GM18498 (cell line): ENCODE data around the gene VPS11.
A peak's percentile ranks its signal among the peaks of the same experiment; 100 is the strongest.
"Not testable (repeated sequence)": the region's sequence is repeated elsewhere in the genome, so short reads cannot be mapped to it uniquely, and the experiment has no call there.

ENCODE experiments used
- ATAC-seq: cut with Tn5 transposase; IDR thresholded peaks from one replicate; pipeline ENCODE4 v1.9.1; 2021; ENCODE audit warnings: mild to moderate bottlenecking, moderate library complexity; ENCODE audit not compliant: unreplicated experiment

Gene VPS11

DNA sequence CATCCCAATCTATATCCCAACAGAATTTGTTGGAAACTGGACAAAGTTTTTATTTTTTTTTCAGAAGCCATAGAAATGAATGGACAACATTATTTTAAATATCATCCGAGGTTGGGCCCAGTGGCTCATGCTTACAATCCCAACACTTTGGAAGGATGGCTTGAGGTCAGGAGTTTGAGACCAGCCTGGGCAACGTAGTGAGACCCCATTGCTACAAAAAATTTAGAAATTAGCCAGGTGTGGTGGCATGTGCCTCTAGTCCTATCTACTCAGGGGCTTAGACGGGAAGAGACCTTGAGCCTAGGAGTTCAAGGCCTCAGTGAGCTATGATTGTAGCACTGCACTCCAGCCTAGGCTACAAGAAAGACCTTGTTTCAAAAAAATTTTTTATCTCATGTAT is 32.8 kb upstream of the VPS11 start:
- no peak for ATAC-seq

DNA sequence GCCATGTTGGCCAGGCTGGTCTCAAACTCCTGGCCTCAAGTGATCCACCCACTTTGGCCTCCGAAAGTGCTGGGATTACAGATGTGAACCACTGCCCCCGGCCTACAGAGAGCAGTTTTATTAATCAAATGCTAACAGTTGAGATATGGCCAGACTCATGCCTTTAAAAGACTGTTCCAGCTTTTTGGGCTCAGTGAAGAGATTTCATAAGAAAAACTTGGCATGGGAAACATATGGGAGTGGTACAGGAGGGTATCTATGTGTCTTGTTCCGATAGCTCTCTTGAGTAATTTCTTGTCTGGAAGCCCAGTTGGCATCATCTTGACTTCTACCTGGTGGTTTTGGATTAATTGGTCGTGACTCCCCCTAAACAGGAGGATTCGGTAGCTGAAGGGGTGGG is 28.7 kb upstream of the VPS11 start:
- no peak for ATAC-seq

DNA sequence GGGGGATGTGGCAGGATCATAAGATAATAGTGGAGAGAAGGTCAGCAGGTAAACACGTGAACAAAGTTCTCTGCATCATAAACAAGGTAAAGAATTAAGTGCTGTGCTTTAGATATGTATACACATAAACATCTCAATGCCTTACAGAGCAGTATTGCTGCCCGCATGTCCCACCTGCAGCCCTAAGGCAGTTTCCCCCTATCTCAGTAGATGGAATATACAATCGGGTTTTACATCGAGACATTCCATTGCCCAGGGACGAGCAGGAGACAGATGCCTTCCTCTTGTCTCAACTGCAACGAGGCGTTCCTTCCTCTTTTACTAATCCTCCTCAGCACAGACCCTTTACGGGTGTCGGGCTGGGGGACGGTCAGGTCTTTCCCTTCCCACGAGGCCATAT is 28.1 kb upstream of the VPS11 start:
- ATAC-seq: not testable (repeated sequence)

DNA sequence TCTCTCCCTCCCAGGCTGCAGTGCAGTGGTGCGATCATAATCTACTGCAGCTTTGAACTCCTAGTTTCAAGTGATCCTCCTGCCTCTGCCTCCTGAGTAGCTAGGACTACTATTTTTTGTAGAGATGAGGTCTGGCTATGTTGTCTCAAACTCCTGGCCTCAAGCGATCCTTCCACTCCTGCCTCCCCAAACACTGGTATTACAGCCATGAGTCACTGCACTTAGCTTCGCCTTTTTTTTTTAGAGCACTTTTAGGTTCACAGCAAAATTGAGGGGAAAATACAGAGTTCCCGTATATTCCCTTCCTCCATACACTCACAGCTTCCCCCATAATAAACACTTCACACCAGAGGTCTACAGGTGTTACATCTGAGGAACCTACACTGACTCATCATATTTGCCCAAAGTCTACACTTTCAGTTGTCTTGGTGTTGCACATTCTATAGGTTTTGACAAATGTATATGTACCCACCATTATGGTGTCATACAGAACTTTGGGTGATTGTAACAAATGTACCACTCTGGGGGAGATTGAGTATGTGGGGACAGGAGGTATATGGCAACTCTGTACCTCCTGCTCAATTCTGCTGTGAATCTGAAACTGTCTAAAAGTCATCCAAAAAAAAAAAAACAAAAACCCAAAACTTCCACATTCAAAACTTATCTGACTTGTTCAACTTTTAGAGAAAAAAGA is 25.6 kb upstream of the VPS11 start:
- no peak for ATAC-seq

DNA sequence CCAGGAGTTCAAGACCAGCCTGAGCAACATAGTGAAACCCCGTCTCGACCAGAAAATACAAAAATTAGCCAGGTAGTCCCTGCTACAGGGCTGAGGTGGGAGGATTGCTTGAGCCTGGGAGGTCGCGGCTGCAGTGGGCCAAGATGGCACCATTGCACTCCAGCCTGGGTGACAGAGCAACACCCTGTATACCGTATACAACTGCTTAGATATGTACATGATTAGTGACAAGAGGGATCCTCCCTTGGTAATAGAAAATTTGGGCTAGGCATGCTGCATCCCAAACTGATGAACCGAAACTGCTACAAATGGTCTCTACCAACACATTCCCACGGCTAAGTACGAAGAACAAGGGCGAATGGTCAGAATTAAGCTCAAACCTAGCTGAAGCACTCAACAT is 24.7 kb upstream of the VPS11 start:
- ATAC-seq: no peak

DNA sequence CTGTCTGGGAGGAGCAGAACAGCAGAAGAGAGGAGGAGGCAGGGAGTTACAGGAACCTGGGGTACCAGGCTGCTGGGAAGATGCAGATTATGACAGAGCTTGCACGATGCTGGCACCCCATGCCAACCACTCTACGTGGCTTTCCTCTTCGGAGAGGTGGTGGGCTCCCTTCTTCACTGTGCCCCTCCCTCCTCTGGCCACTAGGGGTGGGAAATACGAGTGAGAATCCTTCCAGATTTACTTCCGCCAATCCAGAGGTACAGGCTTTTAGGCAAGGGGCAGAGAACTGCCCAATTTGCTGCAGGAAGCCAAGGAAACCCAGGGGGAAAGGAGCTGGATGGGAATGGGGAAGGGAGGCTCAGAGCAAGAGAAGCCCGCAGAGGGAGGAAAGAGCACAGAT is 22.9 kb upstream of the VPS11 start:
- no peak for ATAC-seq

DNA sequence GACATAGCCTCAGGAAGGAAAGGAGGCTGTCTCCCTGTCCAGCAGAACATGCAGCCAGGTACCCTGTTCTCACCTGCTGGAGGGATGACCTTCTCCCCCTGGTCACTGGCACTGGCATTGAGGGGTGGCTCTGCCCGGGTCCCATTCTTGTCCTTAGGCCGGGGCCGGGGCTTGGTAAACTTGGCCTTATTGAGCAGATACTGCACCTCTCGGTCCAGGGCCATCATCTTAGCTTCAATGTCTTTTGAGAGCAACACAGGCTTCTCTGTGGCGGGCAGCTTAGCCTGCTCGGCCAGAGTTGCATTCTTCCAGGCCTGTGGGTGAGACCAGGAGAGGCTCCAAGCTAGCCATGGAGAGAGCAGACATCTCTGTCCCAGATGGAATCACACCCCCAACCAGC is 21.1 kb upstream of the VPS11 start:
- no peak for ATAC-seq

DNA sequence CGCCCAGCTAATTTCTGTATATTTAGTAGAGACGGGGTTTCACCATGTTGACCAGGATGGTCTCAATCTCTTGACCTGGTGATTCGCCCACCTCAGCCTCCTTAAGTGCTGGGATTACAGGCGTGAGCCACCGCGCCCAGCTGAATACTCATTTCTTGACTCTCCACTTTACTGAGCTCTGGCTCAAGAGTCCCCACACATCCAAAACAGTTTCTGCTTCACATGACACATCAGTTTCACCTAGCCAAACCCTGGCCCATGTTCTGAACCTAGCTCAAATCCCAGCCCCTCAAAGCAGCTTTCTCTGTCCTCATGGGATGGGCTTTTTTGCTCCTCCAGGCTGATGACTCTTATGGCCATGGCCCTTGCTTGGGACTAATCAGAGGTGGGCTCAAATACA is 20.4 kb upstream of the VPS11 start:
- ATAC-seq: no peak

DNA sequence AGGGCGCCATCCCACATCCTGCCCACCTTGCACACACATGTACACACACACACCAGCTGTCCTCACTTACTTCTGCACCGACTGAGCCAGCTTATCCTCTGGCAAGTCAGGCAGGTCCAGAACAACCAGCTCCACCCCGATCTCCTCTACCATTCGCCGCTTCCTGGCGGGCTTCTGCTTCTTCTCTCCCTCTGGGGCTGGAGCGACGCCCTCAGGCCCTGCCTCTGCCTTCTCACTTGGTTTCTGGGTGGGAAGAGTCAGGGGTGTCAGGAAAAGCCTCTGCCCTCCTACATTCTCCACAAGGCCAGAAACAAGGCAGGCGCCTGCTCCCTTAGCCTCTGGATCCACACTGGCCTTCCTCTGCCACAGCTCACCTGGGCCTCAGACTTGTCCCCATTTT is 19.0 kb upstream of the VPS11 start:
- no peak for ATAC-seq

DNA sequence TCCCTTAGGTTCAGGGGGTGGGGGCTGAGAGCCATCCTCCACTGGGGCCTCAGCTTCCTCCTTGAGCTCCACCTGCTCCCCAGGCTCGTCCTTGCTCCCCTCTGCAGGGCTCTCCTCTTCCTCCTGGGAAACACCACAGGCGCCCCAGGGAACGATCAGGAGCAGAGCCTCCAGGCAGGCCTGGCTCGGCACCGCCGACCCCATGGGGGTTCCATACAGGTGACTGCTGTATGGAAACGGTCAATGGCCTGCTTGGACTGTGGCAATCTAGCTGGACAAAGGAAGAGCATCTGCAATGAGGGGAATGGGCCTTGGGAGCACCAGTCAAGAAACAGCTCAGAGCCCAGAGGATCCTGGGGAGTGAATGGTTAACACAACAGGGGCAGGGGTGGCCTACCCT is 18.5 kb upstream of the VPS11 start:
- no peak for ATAC-seq

DNA sequence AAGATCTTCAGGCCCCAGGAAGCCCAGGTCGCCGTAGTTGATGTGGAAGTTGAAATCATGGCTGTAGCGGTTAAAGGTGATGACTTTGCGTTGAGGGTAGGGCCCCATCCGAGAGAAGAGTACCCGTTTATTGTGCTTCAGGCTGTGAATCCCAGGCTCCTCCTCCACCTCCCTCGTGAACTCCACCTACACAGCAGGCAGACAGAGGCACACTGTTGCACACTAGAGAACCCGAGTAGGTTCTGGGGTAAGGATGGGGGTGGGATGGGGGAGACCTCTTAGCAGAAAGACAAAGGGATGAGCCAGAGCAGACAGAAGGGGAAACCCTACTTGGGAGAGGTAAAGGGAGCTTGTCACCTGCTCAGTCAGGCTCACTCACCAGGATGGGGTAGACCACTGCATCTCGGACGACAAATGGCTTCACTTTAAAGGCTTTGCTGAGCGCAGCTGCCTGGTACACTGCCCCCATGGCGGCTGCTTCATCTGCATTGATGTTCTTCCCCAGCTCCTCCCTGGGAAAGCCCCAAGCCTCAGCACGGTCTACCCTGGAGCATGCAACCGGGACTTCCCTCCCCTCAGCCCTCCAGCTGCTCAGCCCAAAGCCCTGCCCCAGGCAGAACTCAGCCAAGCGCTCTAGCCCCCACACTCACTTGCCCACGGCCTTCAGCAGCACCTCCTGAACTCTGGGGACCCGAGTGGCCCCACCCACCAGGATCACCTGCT is 16.0 kb upstream of the VPS11 start:
- peak; percentile 45 for ATAC-seq

DNA sequence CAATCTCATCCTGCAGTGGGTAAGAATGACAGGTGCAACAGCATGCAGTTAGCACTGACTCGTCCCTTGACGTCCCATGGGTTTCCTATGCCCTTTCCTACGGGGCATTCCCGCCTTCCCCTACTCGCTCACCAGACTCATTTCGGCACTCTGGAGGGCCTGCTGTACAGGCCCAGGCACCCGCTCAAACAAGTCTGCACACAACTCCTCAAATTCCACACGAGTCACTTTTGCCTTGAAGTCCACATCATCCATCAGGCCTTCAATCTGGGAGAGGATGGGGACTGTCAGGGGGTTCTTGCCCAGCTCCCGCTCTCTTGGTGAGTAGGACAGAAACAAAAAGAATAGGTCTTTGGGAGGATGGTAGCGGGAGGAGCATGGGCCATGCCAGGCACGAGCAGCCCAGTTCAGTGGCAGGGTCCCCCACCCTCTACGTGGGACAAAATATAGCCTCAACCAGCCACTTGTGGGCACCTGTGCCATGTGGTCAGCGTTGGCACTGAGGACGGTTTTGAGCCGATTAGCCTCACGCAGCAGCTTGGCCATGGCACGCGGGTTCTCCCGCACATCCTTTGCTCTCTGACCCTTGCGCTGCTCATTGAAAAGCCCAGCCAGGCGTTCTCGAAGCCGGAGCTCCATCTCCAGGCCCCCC is 15.3 kb upstream of the VPS11 start:
- ATAC-seq: no peak

DNA sequence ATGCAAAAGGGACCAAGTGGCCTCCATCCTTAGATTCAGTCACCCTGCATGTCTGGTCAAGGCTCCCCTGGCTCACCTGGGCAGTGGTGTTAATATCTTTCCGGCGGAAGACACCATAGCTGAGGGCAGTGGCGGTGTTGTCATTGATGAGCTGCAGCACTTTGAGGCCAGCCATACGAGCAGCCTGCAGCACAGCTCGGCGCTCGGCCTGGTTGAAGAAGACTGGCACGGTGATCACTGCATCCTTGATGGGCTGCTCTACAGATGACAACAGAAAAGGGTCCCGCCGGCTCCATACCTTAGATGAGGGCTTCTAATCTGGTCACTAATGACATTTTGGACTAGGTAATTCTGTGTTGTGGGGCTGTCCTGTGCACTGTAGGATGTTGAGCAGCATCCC is 13.2 kb upstream of the VPS11 start:
- ATAC-seq: no peak

DNA sequence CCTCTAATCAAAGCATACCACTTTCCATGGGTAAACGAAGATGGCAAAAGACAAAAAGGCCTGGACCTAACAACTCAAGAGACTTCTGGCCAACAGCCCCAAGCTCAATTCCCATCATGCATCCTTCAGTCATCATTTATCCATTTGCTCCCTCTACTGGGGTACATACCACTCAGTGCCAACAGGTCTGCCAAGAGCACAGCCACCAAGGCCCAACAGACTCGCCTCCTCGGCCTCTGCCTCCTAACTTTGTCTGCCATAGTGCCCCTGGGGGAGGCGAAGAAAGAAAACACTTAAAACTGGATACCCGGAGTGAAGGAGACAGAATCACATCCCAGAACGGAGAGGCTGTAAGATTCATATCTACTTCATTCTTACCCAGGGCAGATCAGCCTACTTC is 11.7 kb upstream of the VPS11 start:
- ATAC-seq: no peak

DNA sequence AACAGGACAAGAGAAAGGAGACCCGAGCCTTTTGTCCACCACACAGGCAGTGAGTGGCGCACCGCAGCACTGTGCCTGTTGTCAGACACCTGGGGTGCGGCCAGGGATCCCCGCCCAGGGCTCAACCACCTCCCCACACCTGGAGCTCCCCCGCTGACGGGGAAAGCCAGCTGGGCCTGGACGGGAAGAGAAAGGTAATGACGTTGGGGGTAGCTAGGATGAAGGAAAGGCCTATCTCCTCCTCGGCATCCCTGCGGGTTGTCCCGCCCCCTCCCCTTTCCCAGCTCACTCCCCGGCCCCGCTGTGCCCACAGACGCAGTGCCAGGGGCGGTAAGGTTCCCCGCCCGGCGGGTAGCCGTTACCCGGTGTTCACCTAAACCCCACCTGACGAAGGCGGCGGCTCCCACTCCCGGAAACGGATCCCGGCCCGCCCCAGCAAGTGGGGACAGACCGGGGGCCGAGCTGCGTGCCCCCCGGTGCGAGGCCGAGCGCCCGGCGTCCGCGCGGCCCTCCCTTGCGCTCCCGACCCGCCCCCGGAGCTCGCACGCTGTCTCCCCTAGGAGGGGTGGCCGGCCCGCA is 11.1 kb upstream of the VPS11 start:
- ATAC-seq: peak; percentile 6

DNA sequence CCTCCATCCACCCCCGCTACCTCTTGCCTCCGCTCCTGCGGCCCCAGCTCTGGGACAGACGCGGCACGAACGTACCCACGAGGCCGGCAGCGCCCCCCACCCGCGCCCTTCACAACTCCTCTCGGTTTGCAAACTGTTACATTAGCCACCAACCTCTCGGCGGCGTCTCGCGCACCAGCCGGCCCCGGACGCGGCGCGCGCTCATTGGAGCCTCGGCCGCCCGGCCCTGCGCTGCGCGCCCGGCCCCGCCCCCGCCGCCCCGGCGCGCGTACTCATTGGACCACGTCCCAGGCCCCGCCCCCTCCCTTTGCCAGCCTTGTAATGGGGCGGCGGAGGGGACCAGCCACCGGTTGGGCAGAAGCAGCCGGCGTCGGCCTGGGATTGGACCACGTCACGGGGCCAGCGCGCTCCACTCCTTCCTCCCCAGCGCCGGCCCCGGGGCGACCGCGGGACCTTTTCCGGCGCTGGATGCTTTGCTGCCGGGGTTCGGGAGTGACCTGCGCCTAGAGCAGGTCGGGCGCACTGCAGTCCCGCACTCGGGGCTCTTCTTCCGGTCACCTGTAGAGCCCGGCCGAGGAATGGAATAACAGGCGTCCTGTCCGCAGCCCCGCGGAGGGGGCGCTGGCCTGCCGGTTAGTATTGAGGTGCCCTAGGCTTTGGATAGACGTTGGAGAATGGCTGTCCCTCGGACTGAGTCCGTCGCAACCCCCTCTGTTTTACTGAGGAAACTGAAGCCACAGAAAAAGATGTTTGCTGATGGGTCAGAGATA is 10.4 kb upstream of the VPS11 start, which contains the start of gene HYOU1:
Gene HYOU1 (minus strand): TSS at position 206 of the 770 bp plus-strand sequence. CDS start 1,045 bp downstream, outside the sequence.
- ATAC-seq: peak; percentile 91

DNA sequence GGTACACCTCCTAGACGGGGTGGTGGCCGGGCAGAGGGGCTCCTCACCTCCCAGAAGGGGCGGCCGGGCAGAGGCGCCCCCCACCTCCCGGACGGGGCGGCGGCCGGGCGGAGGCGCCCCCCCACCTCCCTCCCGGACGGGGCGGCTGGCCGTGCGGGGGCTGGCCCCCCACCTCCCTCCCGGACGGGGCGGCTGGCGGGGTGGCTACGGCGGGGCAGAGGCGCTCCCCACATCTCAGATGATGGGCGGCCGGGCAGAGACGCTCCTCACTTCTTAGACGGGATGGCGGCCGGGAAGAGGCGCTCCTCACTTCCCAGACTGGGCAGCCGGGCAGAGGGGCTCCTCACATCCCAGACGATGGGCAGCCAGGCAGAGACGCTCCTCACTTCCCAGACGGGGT is 8.5 kb upstream of the VPS11 start:
- ATAC-seq: not testable (repeated sequence)

DNA sequence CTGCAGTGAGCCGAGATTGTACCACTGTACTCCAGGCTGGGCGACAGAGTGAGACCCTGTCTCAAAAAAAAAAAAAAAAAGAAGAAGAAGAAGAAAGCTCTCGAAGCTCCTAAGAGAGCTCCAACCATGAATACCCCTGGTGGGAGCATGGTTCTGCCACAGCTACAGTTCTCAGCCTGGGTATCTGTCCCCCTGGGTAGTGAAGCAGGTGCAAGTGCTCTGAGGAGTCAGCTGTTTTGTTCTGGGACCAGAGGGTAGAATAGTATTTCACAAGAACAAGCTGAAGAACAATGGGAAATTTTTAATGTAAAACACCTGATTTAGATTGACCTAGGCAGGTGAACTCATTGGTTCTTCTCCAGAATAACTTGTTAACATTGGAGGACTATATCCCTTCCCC is 6.4 kb upstream of the VPS11 start:
- ATAC-seq: no peak

DNA sequence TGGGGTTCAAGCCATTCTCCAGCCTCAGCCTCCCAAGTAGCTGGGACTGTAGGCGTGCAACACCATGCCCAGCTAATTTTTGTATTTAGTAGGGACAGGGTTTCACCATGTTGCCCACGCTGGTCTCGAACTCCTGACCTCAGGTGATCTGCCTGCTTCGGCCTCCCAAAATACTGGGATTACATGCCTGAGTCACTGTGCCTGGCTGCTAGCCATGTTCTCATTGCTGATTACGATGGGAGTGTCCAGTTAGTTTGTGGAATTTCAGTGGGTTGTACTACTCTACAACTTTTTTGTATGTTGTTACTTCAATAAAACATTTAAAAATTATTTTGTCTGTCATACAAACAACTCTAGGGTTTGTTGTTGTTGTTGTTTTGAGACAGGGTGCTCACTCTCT is 4.8 kb upstream of the VPS11 start:
- no peak for ATAC-seq

DNA sequence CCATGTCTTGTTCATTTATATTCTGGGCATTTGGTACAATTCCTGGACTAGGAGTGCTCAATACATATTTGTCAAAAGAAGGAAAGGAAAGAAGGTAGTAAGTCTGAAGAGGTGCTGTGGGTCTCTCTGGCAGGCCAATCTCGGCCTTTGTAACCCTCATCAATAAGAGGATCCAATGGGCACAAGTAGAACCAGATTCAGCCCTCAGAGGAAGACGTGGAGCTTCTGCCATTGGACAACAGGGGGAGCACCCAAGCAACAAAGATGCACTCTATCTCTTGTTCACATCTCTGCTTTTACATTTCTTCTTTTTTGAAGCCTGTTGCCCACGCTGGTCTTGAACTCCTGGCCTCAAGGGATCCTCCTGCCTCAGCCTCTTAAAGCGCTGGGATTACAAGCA is 2.2 kb upstream of the VPS11 start:
- ATAC-seq: no peak

DNA sequence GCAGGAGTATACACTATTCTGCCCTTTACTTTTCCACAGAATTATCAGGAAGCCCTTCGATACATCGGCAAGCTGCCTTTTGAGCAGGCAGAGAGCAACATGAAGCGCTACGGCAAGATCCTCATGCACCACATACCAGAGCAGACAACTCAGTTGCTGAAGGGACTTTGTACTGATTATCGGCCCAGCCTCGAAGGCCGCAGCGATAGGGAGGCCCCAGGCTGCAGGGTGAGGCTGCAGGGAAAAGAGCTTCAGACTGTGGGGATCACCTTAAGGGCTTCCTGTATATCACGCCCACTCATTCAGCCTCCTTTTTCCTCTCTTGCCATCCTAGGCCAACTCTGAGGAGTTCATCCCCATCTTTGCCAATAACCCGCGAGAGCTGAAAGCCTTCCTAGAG is 10.2 kb downstream of the VPS11 start:
- no peak for ATAC-seq
